ENCODE data around the gene IRAK1. TPM values are rescaled to one million over a fixed set of nuclear protein-coding genes. Genes with fewer than 3 reads are reported as not detected.
A peak's percentile ranks its signal among the peaks of the same experiment; 100 is the strongest.

IRAK1 gene
- total RNA-seq, 8 experiments from 2014 or later: 2.7 to 52.9 (median 21.7) TPM

DNA sequence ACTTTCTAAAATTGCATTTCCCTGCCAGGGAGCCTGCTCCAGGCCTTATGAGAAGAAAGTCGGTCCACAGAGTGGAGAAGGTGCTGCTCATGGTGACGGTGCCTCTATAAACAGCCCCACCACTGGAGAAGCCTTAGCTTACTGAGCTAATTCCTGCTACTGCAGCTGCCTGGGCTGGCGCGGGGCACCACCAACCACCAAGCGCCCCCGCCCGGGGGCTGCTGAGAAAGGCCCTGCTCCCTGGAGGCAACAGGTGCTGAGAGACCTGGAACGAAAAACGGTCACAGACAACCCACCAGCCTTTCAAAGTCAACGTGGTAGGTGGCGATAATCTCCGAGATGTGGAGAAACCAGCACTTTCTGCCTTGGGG lies 51.0 kb downstream of the IRAK1 start:
- 16 to 60% methylated on average over 1 to 8 of the region's 12 CpGs; no CpG with 5 or more reads in 8 of the 10 experiments for WGBS, 10 experiments
- in situ Hi-C loops (cut with MboI; ENCODE audit: low pct_unique_long_range_greater_than_20kb in 2 of 9, low sequenced_read_pairs in 9 of 9, unreplicated experiment in 9 of 9): no loop called here
- no peak for ATAC-seq (replicated peaks in 6 of 8)
- Histone ChIP-seq H3K4me3 (peak overlapping the region; percentile 84 to 94 (median 92)), H3K4me1 (replicated peaks in 1 of 2) (peaks cover 28 to 30% of the 10 kb centered on the region in 2 donors), H3K27ac (peak overlapping the region in 1 of 2 donors; percentile 55)

GRCh38 chrX:153968255-153968654 lies 51.4 kb downstream of the IRAK1 start:
- 0 to 21% methylated on average over 1 to 5 of the region's 9 CpGs; no CpG with 5 or more reads in 8 of the 10 experiments for WGBS, 10 experiments
- in situ Hi-C loops (cut with MboI; ENCODE audit: low pct_unique_long_range_greater_than_20kb in 2 of 9, low sequenced_read_pairs in 9 of 9, unreplicated experiment in 9 of 9): no loop called here
- H3K4me1 ChIP-seq (replicated peaks in 1 of 2): peaks cover 24 to 25% of the 10 kb centered on the region in 2 donors
- peak overlapping the region; percentile 84 to 94 (median 92) for H3K4me3 ChIP-seq
- peak overlapping the region in 1 of 2 donors; percentile 55 for H3K27ac ChIP-seq
- no peak for ATAC-seq (replicated peaks in 6 of 8)

- H3K4me3 ChIP-seq: peak overlapping the region in 4 of 5 donors; percentile 84 to 94 (median 92)
- peak overlapping the region in 1 of 2 donors; percentile 55 for H3K27ac ChIP-seq
- in situ Hi-C loops (cut with MboI; ENCODE audit: low pct_unique_long_range_greater_than_20kb in 2 of 9, low sequenced_read_pairs in 9 of 9, unreplicated experiment in 9 of 9): no loop called here
- 53 to 100% (median 56%) methylated on average over 2 to 11 of the region's 16 CpGs; no CpG with 5 or more reads in 7 of the 10 experiments for WGBS, 10 experiments
- ATAC-seq (replicated peaks in 6 of 8): no peak
- peaks cover 24 to 25% of the 10 kb centered on the region in 2 donors for H3K4me1 ChIP-seq (replicated peaks in 1 of 2)
These were observed 52.0 kb downstream of the IRAK1 start for GRCh38 chrX:153967536-153968224.

GRCh38 chrX:153966841-153967535 lies 52.7 kb downstream of the IRAK1 start:
- 50 to 100% (median 60%) methylated on average over 1 to 4 of the region's 14 CpGs; no CpG with 5 or more reads in 6 of the 10 experiments for WGBS, 10 experiments

DNA sequence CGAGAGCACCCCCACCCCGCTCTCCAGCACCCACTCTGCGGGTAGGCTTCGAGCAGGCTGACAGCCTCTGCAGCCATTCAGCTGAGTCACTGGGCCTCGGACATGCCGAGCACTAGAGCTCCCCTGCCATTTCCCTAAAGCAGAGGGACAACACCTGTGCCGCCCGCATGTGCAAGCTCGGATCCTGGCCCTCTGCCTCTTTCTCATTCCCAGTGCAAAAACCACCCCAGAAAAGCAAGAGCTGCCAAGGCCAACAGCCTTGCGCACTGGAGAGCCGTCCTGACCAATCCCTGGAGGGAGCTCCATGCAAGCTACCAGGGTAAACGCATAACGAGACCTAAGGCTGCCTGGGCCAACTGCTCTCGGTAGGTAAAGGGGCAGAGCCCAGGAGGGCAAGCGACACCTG lies 53.4 kb downstream of the IRAK1 start:
- peaks cover 24 to 25% of the 10 kb centered on the region in 2 donors for H3K4me1 ChIP-seq (replicated peaks in 1 of 2)
- in situ Hi-C loops (cut with MboI; ENCODE audit: low pct_unique_long_range_greater_than_20kb in 2 of 9, low sequenced_read_pairs in 9 of 9, unreplicated experiment in 9 of 9): no loop called here
- H3K4me3 ChIP-seq: no peak overlapping the region
- 68% methylated on average over 8 of the region's 15 CpGs; no CpG with 5 or more reads in 9 of the 10 experiments for WGBS, 10 experiments
- H3K27ac ChIP-seq: no peak overlapping the region
- ATAC-seq (replicated peaks in 6 of 8): no peak

More at GRCh38 chrX:153966841-153967535, 52.7 kb downstream of the IRAK1 start:
- peaks cover 24 to 25% of the 10 kb centered on the region in 2 donors for H3K4me1 ChIP-seq (replicated peaks in 1 of 2)
- H3K4me3 ChIP-seq: no peak overlapping the region
- H3K27ac ChIP-seq: no peak overlapping the region
- ATAC-seq (replicated peaks in 6 of 8): no peak
- in situ Hi-C loops (cut with MboI; ENCODE audit: low pct_unique_long_range_greater_than_20kb in 2 of 9, low sequenced_read_pairs in 9 of 9, unreplicated experiment in 9 of 9): no loop called here

DNA sequence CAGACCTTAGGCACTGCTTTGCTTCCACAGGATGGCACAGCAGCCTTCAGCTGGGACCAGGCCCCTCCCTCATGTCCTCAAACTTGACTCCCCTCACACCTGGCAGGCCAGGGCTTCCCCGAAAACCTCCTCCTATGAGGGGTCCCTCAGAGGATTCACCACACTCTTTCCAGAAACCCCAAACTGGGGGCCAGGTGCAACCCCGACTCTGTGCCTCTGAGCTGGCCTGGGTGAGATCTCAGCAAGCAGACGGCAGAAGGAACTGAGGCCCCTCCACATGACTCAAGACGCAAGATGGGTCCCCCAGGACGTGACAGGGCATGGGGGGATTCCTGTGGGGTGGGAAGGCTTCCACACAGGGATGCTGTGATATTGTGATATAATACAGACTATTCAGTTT lies 54.3 kb downstream of the IRAK1 start:
- H3K27ac ChIP-seq: no peak overlapping the region
- WGBS, 10 experiments: no CpG with 5 or more reads among the region's 5 CpGs
- in situ Hi-C loops (cut with MboI; ENCODE audit: low pct_unique_long_range_greater_than_20kb in 2 of 9, low sequenced_read_pairs in 9 of 9, unreplicated experiment in 9 of 9): no loop called here
- no peak for ATAC-seq (replicated peaks in 6 of 8)
- H3K4me3 ChIP-seq: no peak overlapping the region
- peaks cover 24 to 25% of the 10 kb centered on the region in 2 donors for H3K4me1 ChIP-seq (replicated peaks in 1 of 2)

GRCh38 chrX:153964105-153964504 lies 55.6 kb downstream of the IRAK1 start:
- in situ Hi-C loops (cut with MboI; ENCODE audit: low pct_unique_long_range_greater_than_20kb in 2 of 9, low sequenced_read_pairs in 9 of 9, unreplicated experiment in 9 of 9): no loop called here
- no peak overlapping the region for H3K4me3 ChIP-seq
- WGBS, 10 experiments: 53% methylated on average over 3 of the region's 14 CpGs; no CpG with 5 or more reads in 9 of the 10 experiments
- peaks cover 24 to 25% of the 10 kb centered on the region in 2 donors for H3K4me1 ChIP-seq (replicated peaks in 1 of 2)
- H3K27ac ChIP-seq: no peak overlapping the region
- no peak for ATAC-seq (replicated peaks in 6 of 8)

DNA sequence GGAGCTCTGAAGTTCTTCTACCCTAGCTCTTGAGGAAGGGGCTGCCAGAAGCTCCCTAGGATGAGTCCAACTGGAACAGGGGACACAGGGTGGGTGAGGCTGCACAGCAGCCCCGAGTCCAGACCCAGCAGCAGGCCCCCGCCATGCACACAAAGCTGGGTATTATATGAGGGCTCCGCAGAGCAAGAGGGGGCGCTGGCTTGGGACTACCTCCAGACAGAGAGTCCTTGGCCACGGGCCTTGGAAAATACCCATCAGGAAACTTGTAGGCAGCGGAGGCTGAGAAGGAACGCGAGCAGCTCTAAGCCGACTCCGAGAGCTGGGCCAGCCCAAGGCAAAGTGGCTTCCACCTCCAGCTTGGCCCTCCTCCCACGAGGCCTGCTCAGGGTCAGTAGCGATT lies 56.2 kb downstream of the IRAK1 start:
- Histone ChIP-seq H3K4me1 (replicated peaks in 1 of 2) (peaks cover 23 to 24% of the 10 kb centered on the region in 2 donors), H3K27ac (no peak overlapping the region), H3K4me3 (no peak overlapping the region)
- ATAC-seq (replicated peaks in 6 of 8): no peak
- in situ Hi-C loops (cut with MboI; ENCODE audit: low pct_unique_long_range_greater_than_20kb in 2 of 9, low sequenced_read_pairs in 9 of 9, unreplicated experiment in 9 of 9): no loop called here
- WGBS, 10 experiments: 99 to 100% methylated on average over 4 to 10 of the region's 12 CpGs; no CpG with 5 or more reads in 8 of the 10 experiments

- WGBS, 10 experiments: 100% methylated on average over 1 of the region's 11 CpGs; no CpG with 5 or more reads in 9 of the 10 experiments
- ATAC-seq (replicated peaks in 6 of 8): no peak
- in situ Hi-C loops (cut with MboI; ENCODE audit: low pct_unique_long_range_greater_than_20kb in 2 of 9, low sequenced_read_pairs in 9 of 9, unreplicated experiment in 9 of 9): no loop called here
- Histone ChIP-seq H3K27ac (no peak overlapping the region), H3K4me1 (replicated peaks in 1 of 2) (peaks cover 2 to 6% of the 10 kb centered on the region in 2 donors), H3K4me3 (no peak overlapping the region)
These were observed 58.4 kb downstream of the IRAK1 start for GRCh38 chrX:153961292-153961691.

DNA sequence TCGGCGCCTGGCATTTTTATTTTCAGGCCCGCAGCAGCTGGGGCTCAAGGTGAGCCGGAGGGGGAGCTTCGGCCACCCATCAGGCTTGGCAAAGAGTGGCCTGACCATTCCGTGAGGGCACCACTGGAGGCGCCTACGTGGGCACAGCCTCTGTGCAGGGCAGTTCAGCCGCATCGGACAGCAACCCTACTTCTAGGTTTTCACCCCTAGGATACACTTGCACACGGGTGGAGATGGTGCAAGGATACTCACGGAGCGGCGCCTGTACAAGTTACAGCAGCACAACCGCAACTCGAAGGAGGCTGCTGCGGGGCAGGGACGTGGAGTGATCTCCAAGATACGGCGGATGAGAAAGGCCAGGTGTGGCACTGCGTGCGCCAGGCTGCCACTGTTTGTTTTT lies 58.9 kb downstream of the IRAK1 start:
- no peak overlapping the region for H3K4me3 ChIP-seq
- 77 to 100% (median 100%) methylated on average over 1 to 6 of the region's 22 CpGs; no CpG with 5 or more reads in 5 of the 10 experiments for WGBS, 10 experiments
- no peak overlapping the region for H3K27ac ChIP-seq
- peaks cover 0 to under 1% of the 10 kb centered on the region in 2 donors for H3K4me1 ChIP-seq (replicated peaks in 1 of 2)
- no peak for ATAC-seq (replicated peaks in 6 of 8)
- in situ Hi-C loops (cut with MboI; ENCODE audit: low pct_unique_long_range_greater_than_20kb in 2 of 9, low sequenced_read_pairs in 9 of 9, unreplicated experiment in 9 of 9): no loop called here

Other genes with a start within 250 kb of the IRAK1 start
- 1 to 10 TPM in 4 of 8 experiments, under 1 TPM in 4; 0.51 to 5.0 (median 0.93) TPM for gene SRPK3, start 238.9 kb downstream of the IRAK1 start, total RNA-seq
- 10 to 100 TPM; 32.2 to 69.3 (median 42.6) TPM for gene IDH3G, start 225.5 kb downstream of the IRAK1 start, total RNA-seq
- gene SSR4, start 225.2 kb downstream of the IRAK1 start, total RNA-seq: 100 to 1,000 TPM; 327 to 910 (median 415) TPM
- gene PDZD4, start 189.4 kb downstream of the IRAK1 start, total RNA-seq: 100 to 1,000 TPM in 1 of 8 experiments, 10 to 100 TPM in 4, under 1 TPM in 3; 0.09 to 103 (median 57.4) TPM
- gene L1CAM, start 133.7 kb downstream of the IRAK1 start, total RNA-seq: 100 to 1,000 TPM in 4 of 8 experiments, 10 to 100 TPM in 1, 1 to 10 TPM in 2, under 1 TPM in 1; 0.87 to 147 (median 96.4) TPM
- 1 to 10 TPM in 1 of 8 experiments, under 1 TPM in 4, not detected in 3; 0.11 to 1.4 (median 0.19) TPM for gene AVPR2, start 115.2 kb downstream of the IRAK1 start, total RNA-seq
- 10 to 100 TPM in 1 of 8 experiments, 1 to 10 TPM in 6, not detected in 1; 1.6 to 21.7 (median 2.9) TPM for gene ARHGAP4, start 93.6 kb downstream of the IRAK1 start, total RNA-seq
- gene NAA10, start 84.9 kb downstream of the IRAK1 start, total RNA-seq: 100 to 1,000 TPM in 2 of 8 experiments, 10 to 100 TPM in 6; 48.3 to 121 (median 71.4) TPM
- 10 to 100 TPM in 5 of 8 experiments, 1 to 10 TPM in 3; 5.3 to 46.7 (median 10.6) TPM for gene RENBP, start 75.3 kb downstream of the IRAK1 start, total RNA-seq
- gene HCFC1, start 48.1 kb downstream of the IRAK1 start, total RNA-seq: 10 to 100 TPM; 11.8 to 52.2 (median 21.4) TPM
- gene TMEM187, start 47.1 kb downstream of the IRAK1 start, total RNA-seq: 1 to 10 TPM; 2.7 to 9.5 (median 4.7) TPM
- gene MECP2, start 77.8 kb upstream of the IRAK1 start, total RNA-seq: 10 to 100 TPM; 23.2 to 65.0 (median 25.3) TPM
- gene OPN1LW, start 124.3 kb upstream of the IRAK1 start, total RNA-seq: not detected
- not detected for gene OPN1MW, start 162.7 kb upstream of the IRAK1 start, total RNA-seq
- gene OPN1MW2, start 199.9 kb upstream of the IRAK1 start, total RNA-seq: not detected
- gene OPN1MW3, start 237.7 kb upstream of the IRAK1 start, total RNA-seq: under 1 TPM in 4 of 8 experiments, not detected in 4; 0.09 to 0.31 (median 0.21) TPM